IMR-90 (cell line): ENCODE results near the gene RBM23. TPM values are rescaled to one million over a fixed set of nuclear protein-coding genes. Genes with fewer than 3 reads are reported as not detected.

Source experiments
- ATAC-seq: fragments of 200-7000 bp; cut with Tn5 transposase; 2 replicates; pipeline ENCODE4 v1.9.1; 2020; ENCODE audit warnings: low read depth, mild to moderate bottlenecking, moderate library complexity
- BruUV-seq: library from RNA; stranded (reverse); fragments of 400-500 nt; replicated peaks from 2 replicates; lab custom pipeline; 2021; lab: Mats Ljungman, UMichigan
- CTCF ChIA-PET: fragments of 300-600 bp; formaldehyde crosslinking; extraction: SDS; loops from one replicate; lab custom pipeline; 2021; ENCODE audit warnings: antibody characterized with exemption; lab: Yijun Ruan, JAX
- POLR2A ChIA-PET: fragments of 300-600 bp; sonication (Branson Sonifier 250); formaldehyde crosslinking; loops from one replicate; lab custom pipeline; 2022; ENCODE audit warnings: antibody characterized with exemption; ENCODE audit not compliant: unreplicated experiment; lab: Charles Lee
- DNase-seq: peaks from one replicate; pipeline ENCODE4 v3.0.0; 2013
- H2AFZ ChIP-seq: replicated peaks from 2 replicates; pipeline ENCODE3; 2013; ENCODE audit warnings: low read length, mild to moderate bottlenecking; ENCODE audit not compliant: poor library complexity
- H2AK5ac ChIP-seq: 2 replicates; pipeline ENCODE4 v1.6.1; 2013; ENCODE audit warnings: low read depth, low read length, inconsistent platforms
- H2AK9ac ChIP-seq: replicated peaks from 2 replicates; pipeline ENCODE3; 2013; ENCODE audit warnings: mild to moderate bottlenecking, low read depth, low read length, moderate library complexity; ENCODE audit not compliant: poor library complexity
- H2BK120ac ChIP-seq: 2 replicates; pipeline ENCODE4 v1.6.1; 2013; ENCODE audit warnings: low read depth, low read length, inconsistent platforms
- H2BK15ac ChIP-seq: 3 replicates; pipeline ENCODE4 v1.6.1; 2013; ENCODE audit warnings: low read depth, low read length, inconsistent platforms
- H2BK20ac ChIP-seq: 2 replicates; pipeline ENCODE4 v1.6.1; 2013; ENCODE audit warnings: low read depth, mild to moderate bottlenecking, inconsistent platforms, low read length, moderate library complexity
- H2BK5ac ChIP-seq: 2 replicates; pipeline ENCODE4 v1.6.1; 2013; ENCODE audit warnings: mild to moderate bottlenecking, low read depth, low read length, inconsistent platforms; ENCODE audit not compliant: poor library complexity, severe bottlenecking
- H3K14ac ChIP-seq: replicated peaks from 2 replicates; pipeline ENCODE4 v1.6.1; 2013; ENCODE audit warnings: low read depth, low read length, inconsistent platforms
- H3K18ac ChIP-seq: 2 replicates; pipeline ENCODE4 v1.6.1; 2013; ENCODE audit warnings: low read depth, low read length, control low read depth
- H3K23ac ChIP-seq: 2 replicates; pipeline ENCODE4 v1.6.1; 2013; ENCODE audit warnings: low read depth, low read length, inconsistent platforms
- H3K27ac ChIP-seq: 2 replicates; pipeline ENCODE4 v1.5.1; 2013; ENCODE audit warnings: mild to moderate bottlenecking, control low read depth, low read length; ENCODE audit not compliant: insufficient read depth
- H3K27me3 ChIP-seq: 2 replicates; pipeline ENCODE4 v1.6.1; 2013; ENCODE audit warnings: low read length; ENCODE audit not compliant: control insufficient read depth, insufficient read depth
- H3K36me3 ChIP-seq: 2 replicates; pipeline ENCODE4 v1.6.1; 2013; ENCODE audit warnings: low read length, mixed read lengths; ENCODE audit not compliant: control insufficient read depth, insufficient read depth
- H3K4ac ChIP-seq: 2 replicates; pipeline ENCODE4 v1.6.1; 2013; ENCODE audit warnings: low read depth, low read length, inconsistent platforms
- H3K4me1 ChIP-seq: 2 replicates; pipeline ENCODE4 v1.6.1; 2013; ENCODE audit warnings: low read length, mixed read lengths; ENCODE audit not compliant: control insufficient read depth, insufficient read depth
- H3K4me2 ChIP-seq: 2 replicates; pipeline ENCODE4 v1.6.1; 2013; ENCODE audit warnings: low read depth, mild to moderate bottlenecking, control low read depth, low read length, moderate library complexity
- H3K4me3 ChIP-seq: 2 replicates; pipeline ENCODE4 v1.5.1; 2013; ENCODE audit warnings: low read depth, mild to moderate bottlenecking, control low read depth, low read length, moderate library complexity; ENCODE audit not compliant: insufficient read depth
- H3K56ac ChIP-seq: 2 replicates; pipeline ENCODE4 v1.6.1; 2013; ENCODE audit warnings: low read length, inconsistent platforms; ENCODE audit not compliant: insufficient read depth; ENCODE audit errors: extremely low read depth
- H3K79me1 ChIP-seq, 2 experiments: 2 replicates each; pipeline ENCODE4 v1.6.1; 2013; ENCODE audit warnings: low read length in 2 of 2, inconsistent platforms in 1 of 2, low read depth in 1 of 2
- H3K9ac ChIP-seq: 2 replicates; pipeline ENCODE4 v1.6.1; 2013; ENCODE audit warnings: low read depth, low read length, control low read depth
- H3K9me1 ChIP-seq: 2 replicates; pipeline ENCODE4 v1.6.1; 2013; ENCODE audit warnings: low read length, inconsistent platforms; ENCODE audit not compliant: insufficient read depth
- H3K9me3 ChIP-seq: 2 replicates; pipeline ENCODE4 v1.6.1; 2013; ENCODE audit warnings: low read length; ENCODE audit not compliant: control insufficient read depth, insufficient read depth
- H4K20me1 ChIP-seq: 2 replicates; pipeline ENCODE4 v1.6.1; 2013; ENCODE audit warnings: low read length, inconsistent platforms; ENCODE audit not compliant: insufficient read depth
- H4K5ac ChIP-seq: 2 replicates; pipeline ENCODE4 v1.6.1; 2013; ENCODE audit warnings: mild to moderate bottlenecking, low read depth, low read length, control low read depth
- H4K8ac ChIP-seq, 2 experiments: 2 replicates each; pipeline ENCODE4 v1.6.1; 2013; ENCODE audit warnings: low read depth in 2 of 2, low read length in 2 of 2, control low read depth in 1 of 2, inconsistent platforms in 1 of 2
- H4K91ac ChIP-seq: 2 replicates; pipeline ENCODE4 v1.6.1; 2013; ENCODE audit warnings: low read depth, low read length, inconsistent platforms; ENCODE audit not compliant: insufficient read depth
- BHLHE40 ChIP-seq: fragments of 150-350 bp; IDR thresholded peaks from 2 replicates; pipeline ENCODE4 v1.6.1; 2016; ENCODE audit warnings: mild to moderate bottlenecking, low read depth, low read length
- CHD1 ChIP-seq: IDR thresholded peaks from 2 replicates; pipeline ENCODE4 v1.6.1; 2012; ENCODE audit warnings: low read depth, low read length, improper control_type of control experiment
- CTCF ChIP-seq: conservative IDR thresholded peaks from 2 replicates; pipeline ENCODE4 v1.5.1; 2012; ENCODE audit warnings: mild to moderate bottlenecking, low read depth, low read length, improper control_type of control experiment
- ELK1 ChIP-seq: fragments of 150-350 bp; IDR thresholded peaks from 2 replicates; pipeline ENCODE4 v1.6.1; 2016; ENCODE audit warnings: low read depth, mild to moderate bottlenecking, low read length, moderate library complexity, borderline replicate concordance
- FOS ChIP-seq: fragments of 150-350 bp; IDR thresholded peaks from 2 replicates; pipeline ENCODE4 v1.6.1; 2016; ENCODE audit warnings: low read depth, low read length
- MAFK ChIP-seq: IDR thresholded peaks from 2 replicates; pipeline ENCODE4 v1.6.1; 2012; ENCODE audit warnings: low read depth, low read length, improper control_type of control experiment
- MAZ ChIP-seq: IDR thresholded peaks from 2 replicates; pipeline ENCODE4 v1.6.1; 2012; ENCODE audit warnings: low read depth, mild to moderate bottlenecking, low read length, improper control_type of control experiment, moderate library complexity, borderline replicate concordance
- MXI1 ChIP-seq: IDR thresholded peaks from 2 replicates; pipeline ENCODE4 v1.6.1; 2012; ENCODE audit warnings: low read depth, mild to moderate bottlenecking, low read length, moderate library complexity, borderline replicate concordance
- POLR2A ChIP-seq: IDR thresholded peaks from 2 replicates; pipeline ENCODE4 v1.6.1; 2012; ENCODE audit warnings: mild to moderate bottlenecking, low read depth, low read length
- RAD21 ChIP-seq: IDR thresholded peaks from 2 replicates; pipeline ENCODE4 v1.6.1; 2012; ENCODE audit warnings: low read length, improper control_type of control experiment
- RCOR1 ChIP-seq: IDR thresholded peaks from 2 replicates; pipeline ENCODE4 v1.6.1; 2012; ENCODE audit warnings: mild to moderate bottlenecking, low read length, improper control_type of control experiment; ENCODE audit not compliant: insufficient replicate concordance
- RFX5 ChIP-seq: IDR thresholded peaks from 2 replicates; pipeline ENCODE4 v1.8.0; 2012; ENCODE audit warnings: low read depth, mild to moderate bottlenecking, low read length, moderate library complexity
- WGBS, 2 experiments: methylation state at CpG; one replicate each; pipeline versions ENCODE4 v1.1.5 to v1.1.7; 2013; ENCODE audit warnings: missing lambda C conversion rate in 2 of 2; ENCODE audit not compliant: insufficient read length in 1 of 2; ENCODE audit errors: extremely low coverage in 2 of 2; 5-methylcytosine and 5-hydroxymethylcytosine counted together
- dilution Hi-C: fragments of 300-500 bp; cut with HindIII; formaldehyde crosslinking; loops from one replicate; pipeline ENCODE4 v1.14.3; 2018; ENCODE audit warnings: low sequenced_read_pairs; ENCODE audit not compliant: unreplicated experiment
- in situ Hi-C: fragments of 300-500 bp; cut with MboI; formaldehyde crosslinking; loops from 3 replicates; pipeline ENCODE4 v1.14.3; 2019; ENCODE audit warnings: low sequenced_read_pairs, inconsistent platforms, mixed read lengths
- intact Hi-C: fragments of 100-400 bp; cut with micrococcal nuclease; formaldehyde crosslinking; loops from 2 replicates; pipeline ENCODE4 v1.10.0; 2022
- polyA plus RNA-seq, 3 experiments: library from polyadenylated mRNA; depleted of rRNA; stranded (reverse); fragments of >200 nt; gene quantifications; 2 replicates each; pipeline ENCODE4 v1.2.3, GENCODE V29; 2012; ENCODE audit warnings: low replicate concordance in 1 of 3
- total RNA-seq: library from RNA; depleted of rRNA; stranded (reverse); fragments of >200 nt; gene quantifications from 2 replicates; pipeline ENCODE4 v1.2.3, GENCODE V29; 2012

RBM23 gene
- total and polyA plus RNA-seq, 2 of the 4 experiments (the other 2 are of a cell fraction): 44.7 to 375 TPM

GRCh38 chr14:22893706-22894105 lies 25.2 kb downstream of the RBM23 start:
- DNase-seq (no peak), ATAC-seq (no peak)
- H2AK5ac ChIP-seq: no peak overlapping the region
- dilution Hi-C loops: no loop called here
- H2AK9ac ChIP-seq: no peak overlapping the region
- H3K9ac ChIP-seq: no peak overlapping the region
- no peaks in the 10 kb centered on the region for H4K20me1 ChIP-seq
- no peak overlapping the region for H3K4me3 ChIP-seq
- H4K8ac ChIP-seq: no peak overlapping the region
- H3K79me1 ChIP-seq: peaks cover 0 to 12% of the 10 kb centered on the region in 2 experiments; a peak in 3 of 4 replicates
- no peak for TF ChIP-seq CTCF
- TF ChIP-seq RAD21: no peak
- TF ChIP-seq CHD1: no peak
- TF ChIP-seq MAFK: no peak
- TF ChIP-seq RFX5: no peak
- no peak for TF ChIP-seq POLR2A
- no peak for TF ChIP-seq FOS
- TF ChIP-seq MXI1: no peak
- no peak for TF ChIP-seq BHLHE40
- TF ChIP-seq RCOR1: no peak
- TF ChIP-seq ELK1: no peak
- TF ChIP-seq MAZ: no peak
- intact Hi-C loops: loop anchor here (10.0 kb wide), 1 partner anchor 509 kb away; no protein-coding TSS in a partner anchor
- H2BK5ac ChIP-seq: no peak overlapping the region
- no peak overlapping the region for H3K18ac ChIP-seq
- no peaks in the 10 kb centered on the region for H3K36me3 ChIP-seq
- no peak overlapping the region for H3K4me2 ChIP-seq
- peaks cover 9% of the 10 kb centered on the region for H3K4me1 ChIP-seq
- in situ Hi-C loops: no loop called here
- no peak overlapping the region for H2BK20ac ChIP-seq
- ChIA-PET CTCF (no interaction called here), POLR2A (no interaction called here)
- H3K23ac ChIP-seq: no peak overlapping the region
- no peak overlapping the region for H3K4ac ChIP-seq
- H3K56ac ChIP-seq: no peak overlapping the region
- H2BK120ac ChIP-seq: no peak overlapping the region
- WGBS, 2 experiments: no CpG with 5 or more reads among the region's 4 CpGs
- no peak overlapping the region for H2BK15ac ChIP-seq
- H4K91ac ChIP-seq: no peak overlapping the region
- no peak overlapping the region for H4K5ac ChIP-seq
- no peaks in the 10 kb centered on the region for H3K27me3 ChIP-seq
- H3K9me3 ChIP-seq: no peaks in the 10 kb centered on the region
- H3K9me1 ChIP-seq: peaks cover 15% of the 10 kb centered on the region
- no peak overlapping the region for H3K14ac ChIP-seq
- no peak overlapping the region for H3K27ac ChIP-seq
- BruUV-seq: no TSS peak
- no peak overlapping the region for H2AFZ ChIP-seq
